HG03108 (cell line): ENCODE data around the gene LYPD6B.

Source experiments
- ATAC-seq: cut with Tn5 transposase; IDR thresholded peaks from one replicate; pipeline ENCODE4 v1.9.1; 2021; ENCODE audit warnings: moderate library complexity; ENCODE audit not compliant: unreplicated experiment

LYPD6B gene

DNA sequence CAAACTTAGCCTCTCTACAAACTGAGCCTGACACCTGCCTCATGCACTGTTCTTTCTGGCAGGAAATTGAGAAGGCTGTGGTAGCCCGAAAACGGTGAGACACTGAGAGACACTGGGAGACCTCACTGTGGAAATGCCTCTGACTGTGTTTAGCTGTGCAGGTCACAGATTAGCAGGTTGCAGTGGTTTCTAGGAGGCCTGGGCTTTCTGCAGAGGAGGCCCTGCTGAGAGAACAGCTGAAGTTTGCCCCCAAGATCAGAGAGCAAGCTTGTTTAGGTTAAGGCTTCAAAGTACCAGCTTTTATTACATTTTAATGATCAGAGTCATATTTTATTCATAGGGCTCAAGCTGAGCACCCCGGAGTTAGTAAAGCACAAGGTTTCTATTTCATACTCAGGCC lies 223.2 kb downstream of the LYPD6B start:
- ATAC-seq = no peak
